IMR-90 (cell line): ENCODE data around the gene GABRD. TPM values are rescaled to one million over a fixed set of nuclear protein-coding genes. Genes with fewer than 3 reads are reported as not detected.

ENCODE experiments used
- ATAC-seq: fragments of 200-7000 bp; cut with Tn5 transposase; 2 replicates; pipeline ENCODE4 v1.9.1; 2020; ENCODE audit warnings: low read depth, mild to moderate bottlenecking, moderate library complexity
- BruUV-seq: library from RNA; stranded (reverse); fragments of 400-500 nt; replicated peaks from 2 replicates; lab custom pipeline; 2021; lab: Mats Ljungman, UMichigan
- CTCF ChIA-PET: fragments of 300-600 bp; formaldehyde crosslinking; extraction: SDS; loops from one replicate; lab custom pipeline; 2021; ENCODE audit warnings: antibody characterized with exemption; lab: Yijun Ruan, JAX
- POLR2A ChIA-PET: fragments of 300-600 bp; sonication (Branson Sonifier 250); formaldehyde crosslinking; loops from one replicate; lab custom pipeline; 2022; ENCODE audit warnings: antibody characterized with exemption; ENCODE audit not compliant: unreplicated experiment; lab: Charles Lee
- DNase-seq: peaks from one replicate; pipeline ENCODE4 v3.0.0; 2013
- H2AFZ ChIP-seq: replicated peaks from 2 replicates; pipeline ENCODE3; 2013; ENCODE audit warnings: low read length, mild to moderate bottlenecking; ENCODE audit not compliant: poor library complexity
- H2AK5ac ChIP-seq: 2 replicates; pipeline ENCODE4 v1.6.1; 2013; ENCODE audit warnings: low read depth, low read length, inconsistent platforms
- H2AK9ac ChIP-seq: replicated peaks from 2 replicates; pipeline ENCODE3; 2013; ENCODE audit warnings: mild to moderate bottlenecking, low read depth, low read length, moderate library complexity; ENCODE audit not compliant: poor library complexity
- H2BK120ac ChIP-seq: 2 replicates; pipeline ENCODE4 v1.6.1; 2013; ENCODE audit warnings: low read depth, low read length, inconsistent platforms
- H2BK15ac ChIP-seq: 3 replicates; pipeline ENCODE4 v1.6.1; 2013; ENCODE audit warnings: low read depth, low read length, inconsistent platforms
- H2BK20ac ChIP-seq: 2 replicates; pipeline ENCODE4 v1.6.1; 2013; ENCODE audit warnings: low read depth, mild to moderate bottlenecking, inconsistent platforms, low read length, moderate library complexity
- H2BK5ac ChIP-seq: 2 replicates; pipeline ENCODE4 v1.6.1; 2013; ENCODE audit warnings: mild to moderate bottlenecking, low read depth, low read length, inconsistent platforms; ENCODE audit not compliant: poor library complexity, severe bottlenecking
- H3K14ac ChIP-seq: replicated peaks from 2 replicates; pipeline ENCODE4 v1.6.1; 2013; ENCODE audit warnings: low read depth, low read length, inconsistent platforms
- H3K18ac ChIP-seq: 2 replicates; pipeline ENCODE4 v1.6.1; 2013; ENCODE audit warnings: low read depth, low read length, control low read depth
- H3K23ac ChIP-seq: 2 replicates; pipeline ENCODE4 v1.6.1; 2013; ENCODE audit warnings: low read depth, low read length, inconsistent platforms
- H3K27ac ChIP-seq: 2 replicates; pipeline ENCODE4 v1.5.1; 2013; ENCODE audit warnings: mild to moderate bottlenecking, control low read depth, low read length; ENCODE audit not compliant: insufficient read depth
- H3K27me3 ChIP-seq: 2 replicates; pipeline ENCODE4 v1.6.1; 2013; ENCODE audit warnings: low read length; ENCODE audit not compliant: control insufficient read depth, insufficient read depth
- H3K36me3 ChIP-seq: 2 replicates; pipeline ENCODE4 v1.6.1; 2013; ENCODE audit warnings: low read length, mixed read lengths; ENCODE audit not compliant: control insufficient read depth, insufficient read depth
- H3K4ac ChIP-seq: 2 replicates; pipeline ENCODE4 v1.6.1; 2013; ENCODE audit warnings: low read depth, low read length, inconsistent platforms
- H3K4me1 ChIP-seq: 2 replicates; pipeline ENCODE4 v1.6.1; 2013; ENCODE audit warnings: low read length, mixed read lengths; ENCODE audit not compliant: control insufficient read depth, insufficient read depth
- H3K4me2 ChIP-seq: 2 replicates; pipeline ENCODE4 v1.6.1; 2013; ENCODE audit warnings: low read depth, mild to moderate bottlenecking, control low read depth, low read length, moderate library complexity
- H3K4me3 ChIP-seq: 2 replicates; pipeline ENCODE4 v1.5.1; 2013; ENCODE audit warnings: low read depth, mild to moderate bottlenecking, control low read depth, low read length, moderate library complexity; ENCODE audit not compliant: insufficient read depth
- H3K56ac ChIP-seq: 2 replicates; pipeline ENCODE4 v1.6.1; 2013; ENCODE audit warnings: low read length, inconsistent platforms; ENCODE audit not compliant: insufficient read depth; ENCODE audit errors: extremely low read depth
- H3K79me1 ChIP-seq, 2 experiments: 2 replicates each; pipeline ENCODE4 v1.6.1; 2013; ENCODE audit warnings: low read length in 2 of 2, inconsistent platforms in 1 of 2, low read depth in 1 of 2
- H3K9ac ChIP-seq: 2 replicates; pipeline ENCODE4 v1.6.1; 2013; ENCODE audit warnings: low read depth, low read length, control low read depth
- H3K9me1 ChIP-seq: 2 replicates; pipeline ENCODE4 v1.6.1; 2013; ENCODE audit warnings: low read length, inconsistent platforms; ENCODE audit not compliant: insufficient read depth
- H3K9me3 ChIP-seq: 2 replicates; pipeline ENCODE4 v1.6.1; 2013; ENCODE audit warnings: low read length; ENCODE audit not compliant: control insufficient read depth, insufficient read depth
- H4K20me1 ChIP-seq: 2 replicates; pipeline ENCODE4 v1.6.1; 2013; ENCODE audit warnings: low read length, inconsistent platforms; ENCODE audit not compliant: insufficient read depth
- H4K5ac ChIP-seq: 2 replicates; pipeline ENCODE4 v1.6.1; 2013; ENCODE audit warnings: mild to moderate bottlenecking, low read depth, low read length, control low read depth
- H4K8ac ChIP-seq, 2 experiments: 2 replicates each; pipeline ENCODE4 v1.6.1; 2013; ENCODE audit warnings: low read depth in 2 of 2, low read length in 2 of 2, control low read depth in 1 of 2, inconsistent platforms in 1 of 2
- H4K91ac ChIP-seq: 2 replicates; pipeline ENCODE4 v1.6.1; 2013; ENCODE audit warnings: low read depth, low read length, inconsistent platforms; ENCODE audit not compliant: insufficient read depth
- BHLHE40 ChIP-seq: fragments of 150-350 bp; IDR thresholded peaks from 2 replicates; pipeline ENCODE4 v1.6.1; 2016; ENCODE audit warnings: mild to moderate bottlenecking, low read depth, low read length
- CEBPB ChIP-seq: IDR thresholded peaks from 2 replicates; pipeline ENCODE4 v1.6.1; 2012; ENCODE audit warnings: low read depth, low read length, improper control_type of control experiment
- CHD1 ChIP-seq: IDR thresholded peaks from 2 replicates; pipeline ENCODE4 v1.6.1; 2012; ENCODE audit warnings: low read depth, low read length, improper control_type of control experiment
- ELK1 ChIP-seq: fragments of 150-350 bp; IDR thresholded peaks from 2 replicates; pipeline ENCODE4 v1.6.1; 2016; ENCODE audit warnings: low read depth, mild to moderate bottlenecking, low read length, moderate library complexity, borderline replicate concordance
- FOS ChIP-seq: fragments of 150-350 bp; IDR thresholded peaks from 2 replicates; pipeline ENCODE4 v1.6.1; 2016; ENCODE audit warnings: low read depth, low read length
- MAFK ChIP-seq: IDR thresholded peaks from 2 replicates; pipeline ENCODE4 v1.6.1; 2012; ENCODE audit warnings: low read depth, low read length, improper control_type of control experiment
- MAZ ChIP-seq: IDR thresholded peaks from 2 replicates; pipeline ENCODE4 v1.6.1; 2012; ENCODE audit warnings: low read depth, mild to moderate bottlenecking, low read length, improper control_type of control experiment, moderate library complexity, borderline replicate concordance
- MXI1 ChIP-seq: IDR thresholded peaks from 2 replicates; pipeline ENCODE4 v1.6.1; 2012; ENCODE audit warnings: low read depth, mild to moderate bottlenecking, low read length, moderate library complexity, borderline replicate concordance
- NFE2L2 ChIP-seq: fragments of 150-350 bp; IDR thresholded peaks from 2 replicates; pipeline ENCODE4 v1.6.1; 2016; ENCODE audit warnings: low read depth, mild to moderate bottlenecking, low read length
- POLR2A ChIP-seq: IDR thresholded peaks from 2 replicates; pipeline ENCODE4 v1.6.1; 2012; ENCODE audit warnings: mild to moderate bottlenecking, low read depth, low read length
- RAD21 ChIP-seq: IDR thresholded peaks from 2 replicates; pipeline ENCODE4 v1.6.1; 2012; ENCODE audit warnings: low read length, improper control_type of control experiment
- RCOR1 ChIP-seq: IDR thresholded peaks from 2 replicates; pipeline ENCODE4 v1.6.1; 2012; ENCODE audit warnings: mild to moderate bottlenecking, low read length, improper control_type of control experiment; ENCODE audit not compliant: insufficient replicate concordance
- RFX5 ChIP-seq: IDR thresholded peaks from 2 replicates; pipeline ENCODE4 v1.8.0; 2012; ENCODE audit warnings: low read depth, mild to moderate bottlenecking, low read length, moderate library complexity
- SMC3 ChIP-seq: fragments of 150-350 bp; IDR thresholded peaks from 2 replicates; pipeline ENCODE4 v1.6.1; 2016; ENCODE audit warnings: low read depth, mild to moderate bottlenecking, antibody characterized with exemption, low read length, moderate library complexity
- USF2 ChIP-seq: fragments of 150-350 bp; IDR thresholded peaks from 2 replicates; pipeline ENCODE4 v1.6.1; 2017; ENCODE audit warnings: mild to moderate bottlenecking, antibody characterized with exemption, low read length, low read depth
- WGBS, 2 experiments: methylation state at CpG; one replicate each; pipeline versions ENCODE4 v1.1.5 to v1.1.7; 2013; ENCODE audit warnings: missing lambda C conversion rate in 2 of 2; ENCODE audit not compliant: insufficient read length in 1 of 2; ENCODE audit errors: extremely low coverage in 2 of 2; 5-methylcytosine and 5-hydroxymethylcytosine counted together
- dilution Hi-C: fragments of 300-500 bp; cut with HindIII; formaldehyde crosslinking; loops from one replicate; pipeline ENCODE4 v1.14.3; 2018; ENCODE audit warnings: low sequenced_read_pairs; ENCODE audit not compliant: unreplicated experiment
- in situ Hi-C: fragments of 300-500 bp; cut with MboI; formaldehyde crosslinking; loops from 3 replicates; pipeline ENCODE4 v1.14.3; 2019; ENCODE audit warnings: low sequenced_read_pairs, inconsistent platforms, mixed read lengths
- intact Hi-C: fragments of 100-400 bp; cut with micrococcal nuclease; formaldehyde crosslinking; loops from 2 replicates; pipeline ENCODE4 v1.10.0; 2022
- polyA plus RNA-seq, 3 experiments: library from polyadenylated mRNA; depleted of rRNA; stranded (reverse); fragments of >200 nt; gene quantifications; 2 replicates each; pipeline ENCODE4 v1.2.3, GENCODE V29; 2012; ENCODE audit warnings: low replicate concordance in 1 of 3
- total RNA-seq: library from RNA; depleted of rRNA; stranded (reverse); fragments of >200 nt; gene quantifications from 2 replicates; pipeline ENCODE4 v1.2.3, GENCODE V29; 2012
- TF ChIP-seq, protein P1 (sequence below): conservative IDR thresholded peaks from 2 replicates; pipeline ENCODE4 v1.5.1; 2012; ENCODE audit warnings: mild to moderate bottlenecking, low read depth, low read length, improper control_type of control experiment

Gene GABRD
- total and polyA plus RNA-seq, 2 of the 4 experiments (the other 2 are of a cell fraction): not detected

DNA sequence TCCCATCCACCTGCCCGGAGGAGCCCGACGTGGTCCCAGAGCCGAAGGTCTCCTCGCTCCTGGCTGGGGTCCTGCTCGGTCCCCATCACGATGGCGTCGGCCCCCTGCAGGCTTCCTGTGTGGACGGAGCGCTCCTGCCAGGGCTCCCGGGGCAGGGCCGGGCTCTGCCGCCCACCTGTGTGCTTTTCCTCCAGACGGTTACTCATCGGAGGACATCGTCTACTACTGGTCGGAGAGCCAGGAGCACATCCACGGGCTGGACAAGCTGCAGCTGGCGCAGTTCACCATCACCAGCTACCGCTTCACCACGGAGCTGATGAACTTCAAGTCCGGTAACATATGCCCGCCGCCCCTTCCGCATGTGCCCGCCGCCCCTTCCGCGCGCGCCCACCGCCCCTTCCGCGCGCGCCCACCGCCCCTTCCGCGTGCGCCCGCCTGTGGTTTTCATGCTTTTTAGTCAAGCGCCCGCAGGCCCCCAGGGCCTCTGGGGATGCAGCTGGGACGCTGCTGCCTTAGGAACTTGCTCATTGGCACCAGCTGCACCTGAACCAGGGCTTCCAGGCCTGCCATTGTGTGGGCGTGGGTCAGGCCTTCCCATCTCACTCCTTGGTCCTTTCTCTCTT lies 8.9 kb downstream of the GABRD start:
- no peak overlapping the region for H2BK5ac ChIP-seq
- H2BK20ac ChIP-seq: no peak overlapping the region
- H4K91ac ChIP-seq: no peak overlapping the region
- H3K9me1 ChIP-seq: no peaks in the 10 kb centered on the region
- 87% methylated on average over 44 of the region's 46 CpGs; no CpG with 5 or more reads in 1 of the 2 experiments for WGBS, 2 experiments
- intact Hi-C loops (no loop called here), dilution Hi-C loops (no loop called here), in situ Hi-C loops (no loop called here)
- no peak overlapping the region for H2BK15ac ChIP-seq
- H2BK120ac ChIP-seq: no peak overlapping the region
- ChIA-PET CTCF (no interaction called here), POLR2A (no interaction called here)
- H4K8ac ChIP-seq: no peak overlapping the region
- no peak overlapping the region for H3K56ac ChIP-seq
- H3K36me3 ChIP-seq: no peaks in the 10 kb centered on the region
- no peak overlapping the region for H3K4me3 ChIP-seq
- DNase-seq: no peak
- H3K23ac ChIP-seq: no peak overlapping the region
- no peak overlapping the region for H2AK9ac ChIP-seq
- H2AK5ac ChIP-seq: no peak overlapping the region
- H3K79me1 ChIP-seq: no peaks in the 10 kb centered on the region
- H3K14ac ChIP-seq: no peak overlapping the region
- no peak overlapping the region for H3K9ac ChIP-seq
- no peak overlapping the region for H2AFZ ChIP-seq
- H3K4me2 ChIP-seq: no peak overlapping the region
- no TSS peak for BruUV-seq
- no peaks in the 10 kb centered on the region for H4K20me1 ChIP-seq
- H3K27ac ChIP-seq: no peak overlapping the region
- ATAC-seq: no peak
- no peaks in the 10 kb centered on the region for H3K4me1 ChIP-seq
- no peak overlapping the region for H3K18ac ChIP-seq
- no peak for TF ChIP-seq BHLHE40
- no peak for TF ChIP-seq MAFK
- TF ChIP-seq NFE2L2: no peak
- TF ChIP-seq MXI1: no peak
- TF ChIP-seq, protein P1, sequence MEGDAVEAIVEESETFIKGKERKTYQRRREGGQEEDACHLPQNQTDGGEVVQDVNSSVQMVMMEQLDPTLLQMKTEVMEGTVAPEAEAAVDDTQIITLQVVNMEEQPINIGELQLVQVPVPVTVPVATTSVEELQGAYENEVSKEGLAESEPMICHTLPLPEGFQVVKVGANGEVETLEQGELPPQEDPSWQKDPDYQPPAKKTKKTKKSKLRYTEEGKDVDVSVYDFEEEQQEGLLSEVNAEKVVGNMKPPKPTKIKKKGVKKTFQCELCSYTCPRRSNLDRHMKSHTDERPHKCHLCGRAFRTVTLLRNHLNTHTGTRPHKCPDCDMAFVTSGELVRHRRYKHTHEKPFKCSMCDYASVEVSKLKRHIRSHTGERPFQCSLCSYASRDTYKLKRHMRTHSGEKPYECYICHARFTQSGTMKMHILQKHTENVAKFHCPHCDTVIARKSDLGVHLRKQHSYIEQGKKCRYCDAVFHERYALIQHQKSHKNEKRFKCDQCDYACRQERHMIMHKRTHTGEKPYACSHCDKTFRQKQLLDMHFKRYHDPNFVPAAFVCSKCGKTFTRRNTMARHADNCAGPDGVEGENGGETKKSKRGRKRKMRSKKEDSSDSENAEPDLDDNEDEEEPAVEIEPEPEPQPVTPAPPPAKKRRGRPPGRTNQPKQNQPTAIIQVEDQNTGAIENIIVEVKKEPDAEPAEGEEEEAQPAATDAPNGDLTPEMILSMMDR: no peak
- no peak for TF ChIP-seq FOS
- TF ChIP-seq ELK1: no peak
- TF ChIP-seq POLR2A: no peak
- no peak for TF ChIP-seq SMC3
- no peak for TF ChIP-seq RAD21
- no peak for TF ChIP-seq USF2
- no peak for TF ChIP-seq RCOR1
- no peak for TF ChIP-seq CHD1
- TF ChIP-seq CEBPB: no peak
- no peak for TF ChIP-seq MAZ
- no peak for TF ChIP-seq RFX5
- H4K5ac ChIP-seq: no peak overlapping the region
- H3K4ac ChIP-seq: no peak overlapping the region
- H3K9me3 ChIP-seq: no peaks in the 10 kb centered on the region
- H3K27me3 ChIP-seq: peaks cover 54% of the 10 kb centered on the region
